Caco-2 (cell line): ENCODE data around the gene SRD5A1. TPM values are rescaled to one million over a fixed set of nuclear protein-coding genes. Genes with fewer than 3 reads are reported as not detected.

Experiments used
- BruUV-seq: library from RNA; stranded (reverse); fragments of 400-500 nt; replicated peaks from 2 replicates; lab custom pipeline; 2021; lab: Mats Ljungman, UMichigan
- CTCF ChIA-PET: fragments of 300-600 bp; sonication (Branson Sonifier 250); formaldehyde crosslinking; loops from one replicate; lab custom pipeline; 2022; ENCODE audit warnings: antibody characterized with exemption; lab: Charles Lee
- POLR2A ChIA-PET: fragments of 300-600 bp; sonication (Branson Sonifier 250); formaldehyde crosslinking; loops from one replicate; lab custom pipeline; 2022; ENCODE audit warnings: antibody characterized with exemption; lab: Charles Lee
- DNase-seq, 2 experiments: peaks; one replicate each; pipeline versions ENCODE4 v3.0.0 to v3.0.0-alpha.2; 2020 to 2022
- H3K27me3 ChIP-seq: replicated peaks from 2 replicates; pipeline ENCODE4 v1.6.0; 2011; ENCODE audit warnings: low read length; ENCODE audit not compliant: control insufficient read depth, insufficient read depth
- H3K36me3 ChIP-seq: 2 replicates; pipeline ENCODE4 v1.5.1; 2011; ENCODE audit warnings: low read length; ENCODE audit not compliant: control insufficient read depth, insufficient read depth
- H3K4me1 ChIP-seq: fragments of 250-450 bp; sonication (Bioruptor Pico); 2 replicates; pipeline ENCODE4 v1.5.1; 2020; ENCODE audit warnings: mild to moderate bottlenecking
- H3K4me3 ChIP-seq: 2 replicates; pipeline ENCODE4 v1.5.1; 2011; ENCODE audit warnings: low read depth, mild to moderate bottlenecking, control low read depth, low read length
- H3K9me3 ChIP-seq: fragments of 250-450 bp; sonication (Bioruptor Pico); 2 replicates; pipeline ENCODE4 v1.5.1; 2020; ENCODE audit warnings: mild to moderate bottlenecking, moderate library complexity
- H3K27ac Mint-ChIP-seq: one replicate; pipeline ENCODE4 v1.8.0; 2022; ENCODE audit warnings: mixed read lengths; ENCODE audit not compliant: unreplicated experiment
- H3K27me3 Mint-ChIP-seq: one replicate; pipeline ENCODE4 v1.8.0; 2022; ENCODE audit warnings: mixed read lengths; ENCODE audit not compliant: insufficient read depth, unreplicated experiment
- H3K36me3 Mint-ChIP-seq: one replicate; pipeline ENCODE4 v1.8.0; 2022; ENCODE audit warnings: mild to moderate bottlenecking, mixed read lengths; ENCODE audit not compliant: insufficient read depth, unreplicated experiment
- H3K4me1 Mint-ChIP-seq: one replicate; pipeline ENCODE4 v1.8.0; 2022; ENCODE audit warnings: low read depth, mixed read lengths; ENCODE audit not compliant: unreplicated experiment
- H3K4me3 Mint-ChIP-seq: one replicate; pipeline ENCODE4 v1.8.0; 2022; ENCODE audit warnings: mild to moderate bottlenecking, moderate library complexity, mixed read lengths; ENCODE audit not compliant: unreplicated experiment
- H3K9me3 Mint-ChIP-seq: one replicate; pipeline ENCODE4 v1.8.0; 2022; ENCODE audit warnings: mixed read lengths; ENCODE audit not compliant: unreplicated experiment
- CTCF ChIP-seq, 2 experiments: fragments of 200-600 bp in 1 of 2; IDR thresholded peaks; 1 replicate in 1 of 2; 2 replicates in 1 of 2; pipeline versions ENCODE4 v1.5.1 to v1.8.0; 2011 to 2022; ENCODE audit warnings: antibody characterized with exemption in 1 of 2, control low read depth in 1 of 2, inconsistent platforms in 1 of 2, low read depth in 1 of 2, low read length in 1 of 2, mild to moderate bottlenecking in 1 of 2, moderate library complexity in 1 of 2; ENCODE audit not compliant: insufficient read depth in 1 of 2, severe bottlenecking in 1 of 2, unreplicated experiment in 1 of 2
- intact Hi-C: fragments of 100-400 bp; cut with micrococcal nuclease; formaldehyde crosslinking; loops from one replicate; pipeline ENCODE4 v1.10.0; 2022; ENCODE audit not compliant: unreplicated experiment
- total RNA-seq: library from RNA; stranded (reverse); gene quantifications from 2 replicates; pipeline ENCODE4 v1.2.3, GENCODE V29; 2022

SRD5A1 gene
- total RNA-seq, 1 experiment from 2014 or later: 19.4 TPM

GRCh38 chr5:6719417-6719816, 86.2 kb downstream of the SRD5A1 start:
- no peak for DNase-seq
- Histone ChIP-seq H3K36me3 (peaks cover 3% of the 10 kb centered on the region; the same call in 1 of the 2 replicates), H3K4me1 (peaks cover 16% of the 10 kb centered on the region), H3K9me3 (no peaks in the 10 kb centered on the region), H3K4me3 (no peak overlapping the region), H3K27me3 (no peaks in the 10 kb centered on the region)
- TF ChIP-seq CTCF (IDR thresholded peaks at IDR 0.05; ENCODE audit: insufficient read depth in 1 of 2, low read depth in 1 of 2, low read length in 1 of 2, severe bottlenecking in 1 of 2, unreplicated experiment in 1 of 2): no peak
- BruUV-seq: no TSS peak
- no peaks in the 10 kb centered on the region for H3K9me3 Mint-ChIP-seq
- intact Hi-C loops: no loop called here
- no peaks in the 10 kb centered on the region for H3K27me3 Mint-ChIP-seq
- H3K36me3 Mint-ChIP-seq: peaks cover 31% of the 10 kb centered on the region
- H3K4me1 Mint-ChIP-seq: peaks cover 18% of the 10 kb centered on the region
- H3K27ac Mint-ChIP-seq: no peak overlapping the region
- ChIA-PET CTCF (no interaction called here), POLR2A (no interaction called here)
- no peak overlapping the region for H3K4me3 Mint-ChIP-seq

GRCh38 chr5:6719896-6720560, 86.8 kb downstream of the SRD5A1 start:
- H3K4me3 Mint-ChIP-seq: no peak overlapping the region
- H3K9me3 ChIP-seq: no peaks in the 10 kb centered on the region
- H3K4me1 ChIP-seq: peaks cover 16% of the 10 kb centered on the region
- CTCF ChIA-PET: no interaction called here
- no TSS peak for BruUV-seq
- H3K9me3 Mint-ChIP-seq: no peaks in the 10 kb centered on the region
- DNase-seq: no peak
- H3K36me3 Mint-ChIP-seq: peaks cover 37% of the 10 kb centered on the region
- POLR2A ChIA-PET: no interaction called here
- no peaks in the 10 kb centered on the region for H3K27me3 Mint-ChIP-seq
- H3K27me3 ChIP-seq: no peaks in the 10 kb centered on the region
- TF ChIP-seq CTCF (IDR thresholded peaks at IDR 0.05; ENCODE audit: insufficient read depth in 1 of 2, low read depth in 1 of 2, low read length in 1 of 2, severe bottlenecking in 1 of 2, unreplicated experiment in 1 of 2): no peak
- intact Hi-C loops: no loop called here
- peaks cover 18% of the 10 kb centered on the region for H3K4me1 Mint-ChIP-seq
- peaks cover 3% of the 10 kb centered on the region; the same call in 1 of the 2 replicates for H3K36me3 ChIP-seq
- no peak overlapping the region for H3K27ac Mint-ChIP-seq
- no peak overlapping the region for H3K4me3 ChIP-seq

- BruUV-seq: no TSS peak
- intact Hi-C loops: no loop called here
- CTCF ChIA-PET: no interaction called here
- H3K4me1 ChIP-seq: peaks cover 11% of the 10 kb centered on the region
- Mint-ChIP-seq H3K4me3 (no peak overlapping the region), H3K27me3 (no peaks in the 10 kb centered on the region), H3K27ac (no peak overlapping the region), H3K9me3 (no peaks in the 10 kb centered on the region), H3K4me1 (peaks cover 18% of the 10 kb centered on the region), H3K36me3 (peaks cover 38% of the 10 kb centered on the region)
- no peaks in the 10 kb centered on the region for H3K27me3 ChIP-seq
- peaks cover 3% of the 10 kb centered on the region; the same call in 1 of the 2 replicates for H3K36me3 ChIP-seq
- POLR2A ChIA-PET: no interaction called here
- DNase-seq: no peak
- no peak overlapping the region for H3K4me3 ChIP-seq
- no peak for TF ChIP-seq CTCF (IDR thresholded peaks at IDR 0.05; ENCODE audit: insufficient read depth in 1 of 2, low read depth in 1 of 2, low read length in 1 of 2, severe bottlenecking in 1 of 2, unreplicated experiment in 1 of 2)
- no peaks in the 10 kb centered on the region for H3K9me3 ChIP-seq
Observed at GRCh38 chr5:6720561-6720921, 87.3 kb downstream of the SRD5A1 start.
